EL (cell line): ENCODE results near the gene PAPPA.

Experiments used
- DNase-seq: peaks from one replicate; pipeline ENCODE4 v3.0.0-alpha.2; 2016

PAPPA gene

GRCh38 chr9:116153765-116154333 lies at the start of gene PAPPA:
Gene PAPPA, plus strand, starts transcription at chr9:116153791. Its CDS starts 382 bp downstream, at chr9:116154173.
- DNase-seq, result peak; percentile 47

- peak; percentile 23 for DNase-seq
These were observed 49.4 kb upstream of the PAPPA start for GRCh38 chr9:116103976-116104820.

- no peak for DNase-seq
These were observed 41.4 kb upstream of the PAPPA start for GRCh38 chr9:116112236-116112635.

GRCh38 chr9:116115761-116116353 lies 37.7 kb upstream of the PAPPA start:
- peak; percentile 63 for DNase-seq

GRCh38 chr9:116116393-116116792 lies 37.2 kb upstream of the PAPPA start:
- no peak for DNase-seq

- DNase-seq, result no peak
These were observed 30.4 kb upstream of the PAPPA start for GRCh38 chr9:116123171-116123570.

GRCh38 chr9:116124472-116125040 lies 29.0 kb upstream of the PAPPA start:
- DNase-seq, result peak; percentile 35

GRCh38 chr9:116133163-116133562 lies 20.4 kb upstream of the PAPPA start:
- no peak for DNase-seq

- no peak for DNase-seq
These were observed 18.6 kb upstream of the PAPPA start for GRCh38 chr9:116134975-116135374.

- no peak for DNase-seq
These were observed 16.6 kb upstream of the PAPPA start for GRCh38 chr9:116137010-116137409.

- DNase-seq, result no peak
These were observed 16.0 kb upstream of the PAPPA start for GRCh38 chr9:116137581-116137980.

GRCh38 chr9:116141864-116142561 lies 11.6 kb upstream of the PAPPA start:
- peak; percentile 31 for DNase-seq

GRCh38 chr9:116142706-116143492 lies 10.7 kb upstream of the PAPPA start:
- no peak for DNase-seq

- DNase-seq, result peak; percentile 67
These were observed 9.6 kb upstream of the PAPPA start for GRCh38 chr9:116144038-116144437.

- DNase-seq, result no peak
These were observed 9.0 kb upstream of the PAPPA start for GRCh38 chr9:116144555-116144954.

- no peak for DNase-seq
These were observed 8.6 kb upstream of the PAPPA start for GRCh38 chr9:116145036-116145435.

- DNase-seq, result no peak
These were observed 5.8 kb upstream of the PAPPA start for GRCh38 chr9:116147821-116148220.

- peak; percentile 38 for DNase-seq
These were observed 3.7 kb upstream of the PAPPA start for GRCh38 chr9:116149844-116150243.

GRCh38 chr9:116151199-116151598 lies 2.4 kb upstream of the PAPPA start:
- DNase-seq, result no peak

- DNase-seq, result peak; percentile 93
These were observed 1.6 kb upstream of the PAPPA start for GRCh38 chr9:116151966-116152381.

GRCh38 chr9:116152390-116152789 lies 1.2 kb upstream of the PAPPA start:
- DNase-seq, result peak; percentile 75
